Stimulated activated naive B cell treated with anti-CD40 and anti-IgM and Interleukin-4, amounts not matched to agents 10 μg/mL and 1 μg/mL and 100 μg/mL, for 72 hours (primary cell): Measurements from ENCODE around the gene TRIP6.

Source experiments
- ATAC-seq, 2 donors: fragments of 150-1000 bp; cut with Tn5 transposase; replicated peaks; 2 replicates each; pipeline ENCODE4 v1.10.0; 2021; ENCODE audit warnings: moderate library complexity in 1 of 2
- DNase-seq: peaks from one replicate; pipeline ENCODE4 v3.0.0; 2021
- H3K27ac Mint-ChIP-seq: one replicate; pipeline ENCODE4 v1.8.0; 2022; ENCODE audit warnings: mild to moderate bottlenecking, mixed read lengths
- H3K27me3 Mint-ChIP-seq, 2 donors: one replicate each; pipeline ENCODE4 v1.8.0; 2022; ENCODE audit warnings: mixed read lengths in 2 of 2
- H3K36me3 Mint-ChIP-seq, 2 donors: one replicate each; pipeline ENCODE4 v1.8.0; 2022; ENCODE audit warnings: mixed read lengths in 2 of 2, mild to moderate bottlenecking in 1 of 2
- H3K4me1 Mint-ChIP-seq, 2 donors: one replicate each; pipeline ENCODE4 v1.8.0; 2022; ENCODE audit warnings: mixed read lengths in 2 of 2, mild to moderate bottlenecking in 1 of 2
- H3K4me3 Mint-ChIP-seq, 2 donors: one replicate each; pipeline ENCODE4 v1.8.0; 2022; ENCODE audit warnings: mild to moderate bottlenecking in 2 of 2, mixed read lengths in 2 of 2, moderate library complexity in 1 of 2
- H3K9me3 Mint-ChIP-seq, 2 donors: one replicate each; pipeline ENCODE4 v1.8.0; 2022; ENCODE audit warnings: mixed read lengths in 2 of 2, mild to moderate bottlenecking in 1 of 2

The TRIP6 gene

GRCh38 chr7:100886936-100887515 is 19.8 kb downstream of the TRIP6 start:
- H3K4me1 Mint-ChIP-seq, result peaks cover 58 to 76% of the 10 kb centered on the region in 2 donors
- H3K27me3 Mint-ChIP-seq, result peaks cover 14 to 16% of the 10 kb centered on the region in 2 donors
- ATAC-seq (no peak), DNase-seq (no peak)
- peaks cover 0 to 2% of the 10 kb centered on the region in 2 donors for H3K9me3 Mint-ChIP-seq
- H3K27ac Mint-ChIP-seq, result peak overlapping the region; percentile 91
- H3K4me3 Mint-ChIP-seq, result peak overlapping the region; percentile 87 to 91
- H3K36me3 Mint-ChIP-seq, result peaks cover 60 to 69% of the 10 kb centered on the region in 2 donors

GRCh38 chr7:100887516-100888290 is 20.5 kb downstream of the TRIP6 start:
- DNase-seq (peak; percentile 72), ATAC-seq (peak; percentile 62 to 66)
- Mint-ChIP-seq H3K4me1 (peaks cover 60 to 76% of the 10 kb centered on the region in 2 donors), H3K9me3 (peaks cover 0 to 2% of the 10 kb centered on the region in 2 donors), H3K27me3 (peaks cover 20 to 23% of the 10 kb centered on the region in 2 donors), H3K4me3 (peak overlapping the region; percentile 87 to 91), H3K36me3 (peaks cover 56 to 62% of the 10 kb centered on the region in 2 donors), H3K27ac (peak overlapping the region; percentile 91)

- ATAC-seq (no peak), DNase-seq (no peak)
- Mint-ChIP-seq H3K9me3 (peaks cover 0 to 2% of the 10 kb centered on the region in 2 donors), H3K27ac (peak overlapping the region; percentile 91), H3K4me1 (peaks cover 56 to 70% of the 10 kb centered on the region in 2 donors), H3K36me3 (peaks cover 50 to 55% of the 10 kb centered on the region in 2 donors), H3K27me3 (peaks cover 23 to 30% of the 10 kb centered on the region in 2 donors), H3K4me3 (peak overlapping the region; percentile 87 to 91)
These were observed 21.3 kb downstream of the TRIP6 start for GRCh38 chr7:100888291-100888987.

- peak; percentile 36 to 47 for ATAC-seq
- H3K4me1 Mint-ChIP-seq, result peaks cover 52 to 65% of the 10 kb centered on the region in 2 donors
These were observed 22.0 kb downstream of the TRIP6 start, which contains the start of gene UFSP1 for GRCh38 chr7:100888988-100889750. UFSP1 (minus strand) TSS chr7:100889715; CDS start chr7:100889271, 444 bp downstream.

GRCh38 chr7:100890653-100891567 is 23.7 kb downstream of the TRIP6 start:
- Mint-ChIP-seq H3K27me3 (peaks cover 35 to 49% of the 10 kb centered on the region in 2 donors), H3K27ac (peak overlapping the region; percentile 88), H3K9me3 (peaks cover 0 to 2% of the 10 kb centered on the region in 2 donors), H3K36me3 (peaks cover 28 to 30% of the 10 kb centered on the region in 2 donors), H3K4me1 (peaks cover 42 to 55% of the 10 kb centered on the region in 2 donors), H3K4me3 (peak overlapping the region; percentile 87 to 91)
- ATAC-seq (no peak), DNase-seq (no peak)

More at GRCh38 chr7:100888988-100889750, 22.0 kb downstream of the TRIP6 start, which contains the start of gene UFSP1:
- peaks cover 28 to 38% of the 10 kb centered on the region in 2 donors for H3K27me3 Mint-ChIP-seq
- peak within 1 kb of the TSS; percentile 87 to 91 for H3K4me3 Mint-ChIP-seq
- no peak for DNase-seq
- peaks cover 0 to 2% of the 10 kb centered on the region in 2 donors for H3K9me3 Mint-ChIP-seq
- peaks cover 43 to 47% of the 10 kb centered on the region in 2 donors for H3K36me3 Mint-ChIP-seq
- H3K27ac Mint-ChIP-seq, result peak within 1 kb of the TSS; percentile 91

- ATAC-seq (no peak), DNase-seq (no peak)
- H3K36me3 Mint-ChIP-seq, result peaks cover 22 to 25% of the 10 kb centered on the region in 2 donors
- H3K27me3 Mint-ChIP-seq, result peaks cover 42 to 55% of the 10 kb centered on the region in 2 donors
- peaks cover 41 to 53% of the 10 kb centered on the region in 2 donors for H3K4me1 Mint-ChIP-seq
- peak overlapping the region; percentile 62 to 91 for H3K4me3 Mint-ChIP-seq
- H3K9me3 Mint-ChIP-seq, result peaks cover 0 to 2% of the 10 kb centered on the region in 2 donors
- H3K27ac Mint-ChIP-seq, result no peak overlapping the region
These were observed 24.5 kb downstream of the TRIP6 start for GRCh38 chr7:100891568-100892247.

GRCh38 chr7:100892364-100893317 is 25.5 kb downstream of the TRIP6 start:
- H3K27me3 Mint-ChIP-seq, result peaks cover 47 to 61% of the 10 kb centered on the region in 2 donors
- H3K27ac Mint-ChIP-seq, result no peak overlapping the region
- H3K9me3 Mint-ChIP-seq, result no peaks in the 10 kb centered on the region
- H3K4me1 Mint-ChIP-seq, result peaks cover 31 to 44% of the 10 kb centered on the region in 2 donors
- ATAC-seq, result no peak
- DNase-seq, result no peak
- H3K36me3 Mint-ChIP-seq, result peaks cover 12 to 16% of the 10 kb centered on the region in 2 donors
- no peak overlapping the region for H3K4me3 Mint-ChIP-seq

- DNase-seq, result no peak
- H3K27ac Mint-ChIP-seq, result peak overlapping the region; percentile 62
- H3K36me3 Mint-ChIP-seq, result peaks cover 5 to 8% of the 10 kb centered on the region in 2 donors
- peaks cover 54 to 68% of the 10 kb centered on the region in 2 donors for H3K27me3 Mint-ChIP-seq
- H3K4me1 Mint-ChIP-seq, result peaks cover 25 to 36% of the 10 kb centered on the region in 2 donors
- peak overlapping the region in 1 of 2 donors; percentile 21 for H3K4me3 Mint-ChIP-seq
- no peak for ATAC-seq
- no peaks in the 10 kb centered on the region for H3K9me3 Mint-ChIP-seq
These were observed 26.2 kb downstream of the TRIP6 start for GRCh38 chr7:100893318-100893895.

- peaks cover 0 to 6% of the 10 kb centered on the region in 2 donors for H3K36me3 Mint-ChIP-seq
- peaks cover 23 to 32% of the 10 kb centered on the region in 2 donors for H3K4me1 Mint-ChIP-seq
- H3K27me3 Mint-ChIP-seq, result peaks cover 54 to 69% of the 10 kb centered on the region in 2 donors
- H3K9me3 Mint-ChIP-seq, result no peaks in the 10 kb centered on the region
- ATAC-seq (no peak), DNase-seq (no peak)
- H3K4me3 Mint-ChIP-seq, result peak overlapping the region in 1 of 2 donors; percentile 67
- peak overlapping the region; percentile 62 for H3K27ac Mint-ChIP-seq
These were observed 26.9 kb downstream of the TRIP6 start for GRCh38 chr7:100893910-100894721.

- Mint-ChIP-seq H3K36me3 (peaks cover 0 to 6% of the 10 kb centered on the region in 2 donors), H3K27ac (peak overlapping the region; percentile 14), H3K27me3 (peaks cover 57 to 74% of the 10 kb centered on the region in 2 donors), H3K4me3 (peak overlapping the region; percentile 71 to 74), H3K4me1 (peaks cover 22 to 30% of the 10 kb centered on the region in 2 donors), H3K9me3 (no peaks in the 10 kb centered on the region)
- peak; percentile 9 to 24 for ATAC-seq
- DNase-seq, result peak; percentile 41
These were observed 27.9 kb downstream of the TRIP6 start for GRCh38 chr7:100894860-100895700.
